Astrocyte (in vitro differentiated cells and primary cell): ENCODE results near the gene FAAH. TPM values are rescaled to one million over a fixed set of nuclear protein-coding genes. Genes with fewer than 3 reads are reported as not detected.

Source experiments
- DNase-seq: peaks from one replicate; pipeline ENCODE4 v3.0.0-alpha.2; 2010; ENCODE audit warnings: low read depth
- FAIRE-seq: peaks from 2 replicates; lab custom pipeline; 2011; peaks lifted over from hg19 to GRCh38; lab: Jason Lieb, UNC
- H2AFZ ChIP-seq: 2 replicates; pipeline ENCODE4 v1.6.0; 2012; ENCODE audit warnings: low read depth, low read length, inconsistent platforms
- H3K27ac ChIP-seq: 2 replicates; pipeline ENCODE4 v1.5.1; 2011; ENCODE audit warnings: low read depth, low read length, inconsistent platforms
- H3K27me3 ChIP-seq: 2 replicates; pipeline ENCODE4 v1.6.0; 2011; ENCODE audit warnings: low read length, inconsistent platforms; ENCODE audit not compliant: insufficient read depth
- H3K36me3 ChIP-seq: 2 replicates; pipeline ENCODE4 v1.5.1; 2011; ENCODE audit warnings: low read length, inconsistent platforms; ENCODE audit not compliant: insufficient read depth
- H3K4me1 ChIP-seq: 2 replicates; pipeline ENCODE4 v1.5.1; 2011; ENCODE audit warnings: low read length, inconsistent platforms; ENCODE audit not compliant: insufficient read depth
- H3K4me2 ChIP-seq: 2 replicates; pipeline ENCODE4 v1.6.0; 2012; ENCODE audit warnings: low read length, inconsistent platforms
- H3K4me3 ChIP-seq: 2 replicates; pipeline ENCODE4 v1.5.1; 2011; ENCODE audit warnings: low read depth, mild to moderate bottlenecking, low read length, inconsistent platforms; ENCODE audit not compliant: insufficient read depth
- H3K79me2 ChIP-seq: 2 replicates; pipeline ENCODE4 v1.6.0; 2012; ENCODE audit warnings: mild to moderate bottlenecking, low read length, inconsistent platforms; ENCODE audit not compliant: insufficient read depth
- H3K9ac ChIP-seq: 2 replicates; pipeline ENCODE4 v1.6.0; 2012; ENCODE audit warnings: mild to moderate bottlenecking, low read length, inconsistent platforms
- H3K9me3 ChIP-seq: 2 replicates; pipeline ENCODE4 v1.5.1; 2012; ENCODE audit warnings: low read depth, mild to moderate bottlenecking, low read length, inconsistent platforms; ENCODE audit not compliant: insufficient read depth
- H4K20me1 ChIP-seq: 2 replicates; pipeline ENCODE4 v1.6.0; 2012; ENCODE audit warnings: low read length, inconsistent platforms; ENCODE audit not compliant: insufficient read depth
- H3K27ac Mint-ChIP-seq: one replicate; pipeline ENCODE4 v1.8.0; 2021; ENCODE audit warnings: mild to moderate bottlenecking, mixed read lengths; ENCODE audit not compliant: unreplicated experiment
- H3K27me3 Mint-ChIP-seq: one replicate; pipeline ENCODE4 v1.8.0; 2021; ENCODE audit warnings: low read depth, mixed read lengths; ENCODE audit not compliant: unreplicated experiment
- H3K36me3 Mint-ChIP-seq: one replicate; pipeline ENCODE4 v1.8.0; 2021; ENCODE audit warnings: low read depth, mixed read lengths; ENCODE audit not compliant: unreplicated experiment
- H3K4me1 Mint-ChIP-seq: one replicate; pipeline ENCODE4 v1.8.0; 2021; ENCODE audit warnings: low read depth, mixed read lengths; ENCODE audit not compliant: unreplicated experiment
- H3K4me3 Mint-ChIP-seq: one replicate; pipeline ENCODE4 v1.8.0; 2021; ENCODE audit warnings: mild to moderate bottlenecking, moderate library complexity, mixed read lengths; ENCODE audit not compliant: unreplicated experiment
- H3K9me3 Mint-ChIP-seq: one replicate; pipeline ENCODE4 v1.8.0; 2021; ENCODE audit warnings: mild to moderate bottlenecking, mixed read lengths; ENCODE audit not compliant: unreplicated experiment
- CTCF ChIP-seq: IDR thresholded peaks from 2 replicates; pipeline ENCODE4 v1.5.1; 2011; ENCODE audit warnings: low read depth, mild to moderate bottlenecking, inconsistent platforms, low read length, moderate library complexity; ENCODE audit not compliant: insufficient read depth
- EZH2 ChIP-seq: IDR thresholded peaks from 2 replicates; pipeline ENCODE4 v1.6.1; 2012; ENCODE audit warnings: mild to moderate bottlenecking, low read length, inconsistent platforms; ENCODE audit not compliant: insufficient read depth
- total RNA-seq: library from RNA; stranded (reverse); gene quantifications from 2 replicates; pipeline ENCODE4 v1.2.1, GENCODE V29; 2021

FAAH gene
- total RNA-seq, 1 donor from 2014 or later = 1.9 TPM

- FAIRE-seq = no peak
- Histone ChIP-seq H3K4me3 (no peak overlapping the region), H3K9ac (no peak overlapping the region), H3K36me3 (no peaks in the 10 kb centered on the region), H3K79me2 (no peaks in the 10 kb centered on the region), H3K4me1 (peaks cover 7% of the 10 kb centered on the region), H3K27ac (no peak overlapping the region), H3K27me3 (peaks cover 2% of the 10 kb centered on the region), H3K4me2 (no peak overlapping the region), H2AFZ (no peak overlapping the region), H4K20me1 (no peaks in the 10 kb centered on the region), H3K9me3 (no peaks in the 10 kb centered on the region)
- Mint-ChIP-seq H3K4me3 (no peak overlapping the region), H3K4me1 (peaks cover 8% of the 10 kb centered on the region), H3K36me3 (peaks cover 7% of the 10 kb centered on the region), H3K27ac (no peak overlapping the region), H3K27me3 (peaks cover 56% of the 10 kb centered on the region), H3K9me3 (peaks cover 2% of the 10 kb centered on the region)
- no peak for TF ChIP-seq CTCF
- TF ChIP-seq EZH2 = no peak
- no peak for DNase-seq
These were observed 16.9 kb downstream of the FAAH start for GRCh38 chr1:46411010-46411405.

GRCh38 chr1:46411601-46412341 lies 17.7 kb downstream of the FAAH start:
- Histone ChIP-seq H3K4me2 (no peak overlapping the region), H3K9ac (no peak overlapping the region), H3K9me3 (no peaks in the 10 kb centered on the region), H2AFZ (no peak overlapping the region), H3K4me1 (peaks cover 3% of the 10 kb centered on the region), H3K27ac (no peak overlapping the region), H3K79me2 (no peaks in the 10 kb centered on the region), H4K20me1 (no peaks in the 10 kb centered on the region), H3K27me3 (peaks cover 2% of the 10 kb centered on the region), H3K36me3 (no peaks in the 10 kb centered on the region), H3K4me3 (no peak overlapping the region)
- H3K9me3 Mint-ChIP-seq = peaks cover 2% of the 10 kb centered on the region
- TF ChIP-seq CTCF (peak; percentile 5), EZH2 (no peak)
- no peak for FAIRE-seq
- peaks cover 7% of the 10 kb centered on the region for H3K36me3 Mint-ChIP-seq
- H3K27me3 Mint-ChIP-seq = peaks cover 56% of the 10 kb centered on the region
- no peak overlapping the region for H3K4me3 Mint-ChIP-seq
- no peak for DNase-seq
- no peak overlapping the region for H3K27ac Mint-ChIP-seq
- H3K4me1 Mint-ChIP-seq = peaks cover 8% of the 10 kb centered on the region
